Fibroblast of the aortic adventitia (primary cell): ENCODE results near the gene RAD51B. TPM values are rescaled to one million over a fixed set of nuclear protein-coding genes. Genes with fewer than 3 reads are reported as not detected.
"Not testable (repeated sequence)": the region's sequence is repeated elsewhere in the genome, so short reads cannot be mapped to it uniquely, and the experiment has no call there.

Source experiments
- DNase-seq: peaks from one replicate; pipeline ENCODE4 v3.0.0-alpha.2; 2010; ENCODE audit warnings: low read depth
- H3K4me3 ChIP-seq: 2 replicates; pipeline ENCODE4 v1.5.1; 2011; ENCODE audit warnings: low read depth, mild to moderate bottlenecking, control low read depth, low read length, moderate library complexity
- CTCF ChIP-seq: IDR thresholded peaks from 2 replicates; pipeline ENCODE4 v1.5.1; 2011; ENCODE audit warnings: mild to moderate bottlenecking, low read length, control low read depth, inconsistent platforms; ENCODE audit not compliant: insufficient read depth
- total RNA-seq: library from RNA; depleted of rRNA; stranded (reverse); fragments of >200 nt; gene quantifications from 2 replicates; pipeline ENCODE4 v1.2.3, GENCODE V29; 2012; ENCODE audit warnings: low replicate concordance

RAD51B gene
- total RNA-seq, 1 donor, result 28.7 TPM

GRCh38 chr14:68174446-68174845 is 354.9 kb downstream of the RAD51B start:
- DNase-seq, result peak; percentile 34
- H3K4me3 ChIP-seq, result no peak overlapping the region
- no peak for TF ChIP-seq CTCF

- no peak for TF ChIP-seq CTCF
- DNase-seq, result no peak
- no peak overlapping the region for H3K4me3 ChIP-seq
Measured at GRCh38 chr14:68176687-68177086, 357.1 kb downstream of the RAD51B start.

GRCh38 chr14:68177728-68178127 is 358.1 kb downstream of the RAD51B start:
- H3K4me3 ChIP-seq, result no peak overlapping the region
- no peak for TF ChIP-seq CTCF
- DNase-seq, result no peak

GRCh38 chr14:68178282-68178681 is 358.7 kb downstream of the RAD51B start:
- H3K4me3 ChIP-seq, result no peak overlapping the region
- DNase-seq, result no peak
- no peak for TF ChIP-seq CTCF

GRCh38 chr14:68181519-68182326 is 362.1 kb downstream of the RAD51B start:
- DNase-seq, result peak; percentile 50
- no peak overlapping the region for H3K4me3 ChIP-seq
- TF ChIP-seq CTCF, result no peak

GRCh38 chr14:68182492-68182891 is 362.9 kb downstream of the RAD51B start:
- DNase-seq, result no peak
- no peak overlapping the region for H3K4me3 ChIP-seq
- no peak for TF ChIP-seq CTCF

- DNase-seq, result peak; percentile 46
- H3K4me3 ChIP-seq, result not testable (repeated sequence)
Measured at GRCh38 chr14:68186500-68187276, 367.1 kb downstream of the RAD51B start.
